PC-9 (cell line): Measurements from ENCODE around the gene ZER1.

Experiments used
- EZH2 ChIP-seq: fragments of 200-600 bp; sonication (generic); IDR thresholded peaks from 2 replicates; pipeline ENCODE4 v1.8.0; 2017; ENCODE audit warnings: antibody characterized with exemption, low read depth
- TF ChIP-seq, protein P1 (sequence below): fragments of 200-600 bp; sonication (generic); conservative IDR thresholded peaks from 2 replicates; pipeline ENCODE4 v1.6.1; 2017; ENCODE audit warnings: mixed run types, antibody characterized with exemption, mild to moderate bottlenecking, moderate library complexity

- TF ChIP-seq, protein P1, sequence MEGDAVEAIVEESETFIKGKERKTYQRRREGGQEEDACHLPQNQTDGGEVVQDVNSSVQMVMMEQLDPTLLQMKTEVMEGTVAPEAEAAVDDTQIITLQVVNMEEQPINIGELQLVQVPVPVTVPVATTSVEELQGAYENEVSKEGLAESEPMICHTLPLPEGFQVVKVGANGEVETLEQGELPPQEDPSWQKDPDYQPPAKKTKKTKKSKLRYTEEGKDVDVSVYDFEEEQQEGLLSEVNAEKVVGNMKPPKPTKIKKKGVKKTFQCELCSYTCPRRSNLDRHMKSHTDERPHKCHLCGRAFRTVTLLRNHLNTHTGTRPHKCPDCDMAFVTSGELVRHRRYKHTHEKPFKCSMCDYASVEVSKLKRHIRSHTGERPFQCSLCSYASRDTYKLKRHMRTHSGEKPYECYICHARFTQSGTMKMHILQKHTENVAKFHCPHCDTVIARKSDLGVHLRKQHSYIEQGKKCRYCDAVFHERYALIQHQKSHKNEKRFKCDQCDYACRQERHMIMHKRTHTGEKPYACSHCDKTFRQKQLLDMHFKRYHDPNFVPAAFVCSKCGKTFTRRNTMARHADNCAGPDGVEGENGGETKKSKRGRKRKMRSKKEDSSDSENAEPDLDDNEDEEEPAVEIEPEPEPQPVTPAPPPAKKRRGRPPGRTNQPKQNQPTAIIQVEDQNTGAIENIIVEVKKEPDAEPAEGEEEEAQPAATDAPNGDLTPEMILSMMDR = no peak
- no peak for TF ChIP-seq EZH2
Observed at GRCh38 chr9:128747241-128747640, 24.5 kb downstream of the ZER1 start.
